ENCODE results near the gene ANKRD12. TPM values are rescaled to one million over a fixed set of nuclear protein-coding genes. Genes with fewer than 3 reads are reported as not detected.

The ANKRD12 gene
- total RNA-seq, 6 experiments from 2014 or later: 26.5 to 31.3 (median 29.8) TPM

DNA sequence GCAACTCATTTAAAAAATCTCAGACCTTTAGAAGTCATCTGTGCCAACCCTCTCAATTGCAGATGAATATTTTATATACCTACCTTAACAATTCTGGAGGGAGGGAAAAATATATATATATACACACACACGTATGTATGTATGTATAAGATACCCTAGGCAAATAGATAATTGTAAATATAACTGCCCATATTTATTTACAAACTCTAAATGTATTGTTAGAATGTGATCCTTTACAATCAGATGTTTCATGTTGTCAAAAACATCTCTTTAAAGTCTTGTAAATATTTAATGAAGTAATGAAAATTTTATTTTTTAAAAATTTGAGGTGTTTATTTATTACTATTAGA is 11.6 kb downstream of the ANKRD12 start:
- Mint-ChIP-seq H3K4me1 (ENCODE audit: low read depth) (peaks cover 49% of the 10 kb centered on the region), H3K9me3 (no peaks in the 10 kb centered on the region), H3K27me3 (ENCODE audit: insufficient read depth) (no peaks in the 10 kb centered on the region), H3K4me3 (no peak overlapping the region), H3K27ac (no peak overlapping the region), H3K36me3 (ENCODE audit: low read depth) (no peaks in the 10 kb centered on the region)
- TF ChIP-seq CTCF (IDR thresholded peaks at IDR 0.05): peak; percentile 4
- DNase-seq: no peak

DNA sequence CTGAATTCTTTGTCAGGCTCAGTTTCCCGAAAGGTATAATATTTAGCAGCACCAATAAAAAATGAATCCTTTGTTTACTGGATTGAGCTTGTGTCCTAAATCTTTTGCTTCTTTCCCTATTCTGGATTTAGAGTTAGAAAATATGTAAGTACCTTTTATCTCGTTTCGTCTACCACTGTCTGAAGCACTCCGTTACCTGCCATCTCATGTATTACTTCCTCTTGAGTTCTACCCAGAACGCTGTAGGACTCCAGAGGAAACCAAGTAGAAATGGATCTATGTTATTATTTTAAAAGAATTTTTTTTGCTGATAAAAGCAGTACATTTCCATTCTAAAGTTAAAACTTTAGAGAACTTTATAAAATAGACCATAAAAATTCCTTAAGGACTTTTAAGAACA is 13.5 kb downstream of the ANKRD12 start:
- DNase-seq: no peak
- no peaks in the 10 kb centered on the region for H3K27me3 Mint-ChIP-seq (ENCODE audit: insufficient read depth)
- no peaks in the 10 kb centered on the region for H3K9me3 Mint-ChIP-seq
- TF ChIP-seq CTCF (IDR thresholded peaks at IDR 0.05): no peak
- peaks cover 45% of the 10 kb centered on the region for H3K4me1 Mint-ChIP-seq (ENCODE audit: low read depth)
- peaks cover 7% of the 10 kb centered on the region; the same call in 1 of the 2 replicates for H3K36me3 Mint-ChIP-seq (ENCODE audit: low read depth)
- no peak overlapping the region for H3K4me3 Mint-ChIP-seq
- H3K27ac Mint-ChIP-seq: no peak overlapping the region

DNA sequence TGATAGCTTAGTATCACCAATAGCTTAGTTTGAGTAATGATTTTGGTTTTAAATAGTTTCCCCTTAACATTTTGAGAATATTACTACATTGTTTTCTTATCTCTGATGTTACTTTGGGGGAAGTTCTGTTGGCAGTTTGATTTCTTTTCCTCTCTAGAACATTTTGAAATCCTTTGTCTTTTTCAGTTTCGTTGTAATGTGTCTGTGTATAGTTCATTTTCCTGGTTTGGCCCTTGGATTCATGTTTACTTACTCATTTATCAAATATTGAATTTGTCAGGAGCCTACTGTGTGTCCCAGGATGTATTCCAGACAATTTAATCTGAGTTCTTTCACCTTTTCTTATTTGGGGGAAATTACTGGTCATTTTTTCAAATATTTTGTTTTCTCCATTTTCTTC is 16.7 kb downstream of the ANKRD12 start:
- no peak for TF ChIP-seq CTCF (IDR thresholded peaks at IDR 0.05)
- Mint-ChIP-seq H3K9me3 (no peaks in the 10 kb centered on the region), H3K4me1 (ENCODE audit: low read depth) (peaks cover 16% of the 10 kb centered on the region), H3K27ac (no peak overlapping the region), H3K4me3 (no peak overlapping the region), H3K36me3 (ENCODE audit: low read depth) (peaks cover 7% of the 10 kb centered on the region; the same call in 1 of the 2 replicates), H3K27me3 (ENCODE audit: insufficient read depth) (peaks cover 2% of the 10 kb centered on the region; the same call in 1 of the 2 replicates)
- no peak for DNase-seq

- Mint-ChIP-seq H3K9me3 (no peaks in the 10 kb centered on the region), H3K4me3 (no peak overlapping the region), H3K27me3 (ENCODE audit: insufficient read depth) (peaks cover 2% of the 10 kb centered on the region; the same call in 1 of the 2 replicates), H3K4me1 (ENCODE audit: low read depth) (peaks cover 7% of the 10 kb centered on the region), H3K36me3 (ENCODE audit: low read depth) (peaks cover 7% of the 10 kb centered on the region; the same call in 1 of the 2 replicates), H3K27ac (no peak overlapping the region)
- TF ChIP-seq CTCF (IDR thresholded peaks at IDR 0.05): no peak
- DNase-seq: no peak
Measured at GRCh38 chr18:9156604-9157249, 20.1 kb downstream of the ANKRD12 start.

- no peak for DNase-seq
- Mint-ChIP-seq H3K9me3 (peaks cover 8% of the 10 kb centered on the region), H3K36me3 (ENCODE audit: low read depth) (peaks cover 16% of the 10 kb centered on the region), H3K27me3 (ENCODE audit: insufficient read depth) (peaks cover 2% of the 10 kb centered on the region; the same call in 1 of the 2 replicates), H3K4me3 (no peak overlapping the region), H3K4me1 (ENCODE audit: low read depth) (peaks cover 7% of the 10 kb centered on the region), H3K27ac (no peak overlapping the region)
- TF ChIP-seq CTCF (IDR thresholded peaks at IDR 0.05): no peak
Measured at GRCh38 chr18:9157806-9158205, 21.2 kb downstream of the ANKRD12 start.
